HG03442 (cell line): Measurements from ENCODE around the gene INSYN1.

Experiments
- ATAC-seq: cut with Tn5 transposase; IDR thresholded peaks from one replicate; pipeline ENCODE4 v1.9.1; 2021; ENCODE audit warnings: mild to moderate bottlenecking, moderate library complexity; ENCODE audit not compliant: unreplicated experiment

The INSYN1 gene

DNA sequence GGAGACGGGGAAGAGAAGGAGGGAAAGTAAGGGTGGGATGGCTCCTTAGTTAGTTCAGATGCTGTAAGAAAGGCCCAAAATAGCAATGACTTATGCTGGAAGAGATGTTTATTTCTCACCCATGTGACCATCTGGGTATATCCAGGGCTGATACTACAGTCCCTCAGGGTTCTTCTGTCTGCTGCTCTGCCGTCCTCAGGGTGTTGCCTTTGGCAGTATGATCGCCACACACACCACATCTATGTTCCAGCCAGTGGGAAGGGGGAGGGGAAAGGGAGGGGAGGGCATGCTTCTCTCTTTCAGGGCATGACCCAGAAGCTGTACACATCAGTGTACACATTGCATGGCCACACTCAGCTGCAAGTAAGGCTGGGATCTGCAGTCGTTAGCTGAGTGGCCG, 58.7 kb downstream of the INSYN1 start:
- no peak for ATAC-seq

DNA sequence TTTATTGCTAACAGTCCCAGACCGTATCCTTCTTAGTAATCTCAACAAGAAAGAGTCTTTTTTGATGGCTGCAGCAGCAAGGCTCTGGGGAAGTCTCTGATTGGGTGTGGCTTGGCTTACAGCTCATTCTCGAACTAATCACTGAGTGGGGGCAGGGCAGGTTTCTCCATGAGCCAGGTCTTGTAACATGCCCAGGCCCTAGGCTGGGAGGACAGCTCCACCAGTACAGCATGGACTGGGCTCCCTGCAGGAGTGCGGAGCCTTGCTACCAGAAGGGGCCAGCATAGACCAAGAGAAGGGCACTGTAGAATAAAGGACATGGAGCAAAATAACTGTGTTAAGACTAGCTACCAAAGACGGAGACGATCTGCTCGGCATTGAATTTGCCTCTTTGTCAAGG, 61.8 kb downstream of the INSYN1 start:
- no peak for ATAC-seq

DNA sequence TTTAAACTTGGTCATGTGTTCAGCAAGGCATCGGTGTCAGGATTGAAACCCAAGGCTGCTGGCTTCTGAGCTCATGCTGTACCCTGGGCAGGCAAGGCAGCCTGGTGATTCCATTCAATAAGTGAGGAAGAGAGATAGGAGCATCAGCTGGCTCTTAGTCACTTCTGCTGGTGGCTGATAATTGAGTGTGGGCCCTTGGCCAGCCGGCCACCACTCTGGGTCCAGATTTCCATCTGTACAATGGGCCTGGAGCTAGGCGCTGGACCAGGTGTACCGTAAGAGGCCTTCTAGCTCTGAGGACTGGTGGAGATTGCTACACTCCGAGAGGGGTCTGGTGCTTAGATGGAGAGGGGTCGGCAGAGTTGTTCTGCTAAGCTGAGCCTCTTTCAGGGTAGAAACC, 64.7 kb downstream of the INSYN1 start:
- no peak for ATAC-seq

DNA sequence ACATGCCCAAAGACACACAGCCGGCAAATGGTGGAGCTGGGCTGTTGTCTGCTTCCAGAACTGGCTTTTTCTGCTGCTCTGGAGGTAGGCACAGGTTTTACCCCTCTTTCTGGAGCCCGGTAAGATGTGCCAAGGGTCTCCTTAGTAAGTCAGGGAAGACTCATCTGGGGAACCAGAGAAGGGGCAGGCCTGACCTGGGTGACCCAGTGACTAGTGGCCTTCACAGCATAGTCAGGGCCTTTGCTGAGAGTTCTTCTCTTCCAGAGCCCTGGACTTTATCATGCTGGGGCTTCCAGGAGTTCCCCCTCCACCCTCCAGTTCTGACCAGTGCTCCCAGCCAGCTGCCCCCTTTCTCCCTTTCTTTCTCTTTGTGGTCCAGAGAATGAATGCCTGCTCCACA, 65.8 kb downstream of the INSYN1 start:
- ATAC-seq, result no peak

DNA sequence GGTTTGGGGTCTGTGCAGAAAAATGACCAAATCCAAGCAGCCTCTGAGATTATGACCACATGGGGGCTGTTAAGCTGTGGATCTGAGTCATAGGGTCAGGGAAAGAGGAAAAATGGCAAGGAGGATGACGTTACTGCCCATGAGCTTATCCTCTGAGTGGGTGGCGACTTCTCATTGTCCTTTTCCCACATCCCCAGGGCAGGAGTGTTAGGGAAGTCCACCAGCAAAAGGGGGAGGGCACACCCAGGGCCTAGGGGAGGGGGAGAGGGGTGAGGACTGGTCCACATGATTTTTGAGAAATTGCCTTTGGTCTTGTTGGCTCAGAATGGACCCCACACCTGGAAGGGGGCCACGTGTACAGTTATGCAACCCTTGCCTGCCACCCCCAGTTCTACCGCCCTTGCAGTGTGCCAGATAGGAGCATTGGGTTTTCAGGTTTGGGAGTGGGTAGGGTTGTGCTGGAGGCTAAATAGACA, 66.3 kb downstream of the INSYN1 start:
- no peak for ATAC-seq

DNA sequence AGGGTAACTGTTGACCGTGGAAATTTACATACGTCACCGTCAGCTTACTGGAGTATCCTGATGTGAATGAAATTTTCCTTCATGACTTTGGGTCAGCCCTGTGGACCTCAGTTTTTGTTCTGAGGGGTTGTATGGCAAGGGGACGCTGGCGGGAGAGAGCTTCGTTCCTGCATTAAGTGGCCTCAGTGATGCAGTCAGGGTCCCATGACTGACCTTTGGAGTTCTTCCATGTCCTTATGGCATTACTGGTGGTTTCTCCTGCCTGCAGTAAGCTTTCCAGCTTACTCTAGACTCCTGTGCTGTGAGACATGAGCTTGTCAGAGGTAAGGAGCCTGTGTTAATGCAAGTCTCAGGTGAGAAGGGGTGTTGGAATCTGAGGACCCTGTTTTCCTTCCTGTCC, 67.2 kb downstream of the INSYN1 start:
- no peak for ATAC-seq
